Measurements from ENCODE around the gene ANGPTL2. TPM values are rescaled to one million over a fixed set of nuclear protein-coding genes. Genes with fewer than 3 reads are reported as not detected.

The ANGPTL2 gene
- total RNA-seq, 1 experiment from 2014 or later: 0.20 TPM

- Histone ChIP-seq H3K79me2 (ENCODE audit: insufficient read depth, low read length) (no peaks in the 10 kb centered on the region), H2AFZ (ENCODE audit: low read depth, low read length, poor library complexity, severe bottlenecking) (no peak overlapping the region), H3K36me3 (ENCODE audit: control insufficient read depth in 1 of 2, insufficient read depth in 2 of 2, low read length in 2 of 2) (no peaks in the 10 kb centered on the region), H3K4me1 (ENCODE audit: control insufficient read depth in 1 of 2, insufficient read depth in 2 of 2, low read length in 2 of 2) (peaks cover 2 to 20% of the 10 kb centered on the region in 2 experiments; a peak in 1 of 4 replicates), H3K9ac (ENCODE audit: low read length) (no peak overlapping the region), H3K4me3 (replicated peaks in 1 of 2; ENCODE audit: low read depth in 1 of 2, low read length in 2 of 2) (no peak overlapping the region), H3K9me2 (ENCODE audit: insufficient read depth) (no peaks in the 10 kb centered on the region), H3K9me3 (ENCODE audit: control insufficient read depth in 1 of 2, insufficient read depth in 1 of 2, low read depth in 1 of 2, low read length in 2 of 2) (no peaks in the 10 kb centered on the region), H3K27ac (ENCODE audit: low read depth, low read length) (no peak overlapping the region), H3K4me2 (ENCODE audit: low read length) (no peak overlapping the region), H3K27me3 (ENCODE audit: insufficient read depth, low read length) (no peaks in the 10 kb centered on the region), H4K20me1 (ENCODE audit: insufficient read depth) (no peaks in the 10 kb centered on the region)
- ChIA-PET POLR2A (no interaction called here), CTCF (no interaction called here), RAD21 (ENCODE audit: low non-redundant PET in 1 of 2, low total read pairs in 2 of 2, uncharacterized antibody in 2 of 2, unreplicated experiment in 2 of 2) (no interaction called here)
- ATAC-seq (no peak), DNase-seq (ENCODE audit: low read depth, low spot score) (no peak)
- no TSS peak for BruUV-seq (replicated peaks)
- no peak for TF ChIP-seq SRF (IDR thresholded peaks at IDR 0.05; ENCODE audit: low read depth)
- TF ChIP-seq CEBPB (IDR thresholded peaks at IDR 0.05; ENCODE audit: low read depth): no peak
- TF ChIP-seq YY1 (IDR thresholded peaks at IDR 0.05; ENCODE audit: extremely low read depth, insufficient replicate concordance, low read depth, low read length): no peak
- no peak for TF ChIP-seq SIN3A (IDR thresholded peaks at IDR 0.05; ENCODE audit: low read depth)
- TF ChIP-seq ELF1 (IDR thresholded peaks at IDR 0.05; ENCODE audit: borderline replicate concordance, low read depth): no peak
- no peak for TF ChIP-seq RAD21 (IDR thresholded peaks at IDR 0.05; ENCODE audit: low read depth)
- TF ChIP-seq, protein P1, sequence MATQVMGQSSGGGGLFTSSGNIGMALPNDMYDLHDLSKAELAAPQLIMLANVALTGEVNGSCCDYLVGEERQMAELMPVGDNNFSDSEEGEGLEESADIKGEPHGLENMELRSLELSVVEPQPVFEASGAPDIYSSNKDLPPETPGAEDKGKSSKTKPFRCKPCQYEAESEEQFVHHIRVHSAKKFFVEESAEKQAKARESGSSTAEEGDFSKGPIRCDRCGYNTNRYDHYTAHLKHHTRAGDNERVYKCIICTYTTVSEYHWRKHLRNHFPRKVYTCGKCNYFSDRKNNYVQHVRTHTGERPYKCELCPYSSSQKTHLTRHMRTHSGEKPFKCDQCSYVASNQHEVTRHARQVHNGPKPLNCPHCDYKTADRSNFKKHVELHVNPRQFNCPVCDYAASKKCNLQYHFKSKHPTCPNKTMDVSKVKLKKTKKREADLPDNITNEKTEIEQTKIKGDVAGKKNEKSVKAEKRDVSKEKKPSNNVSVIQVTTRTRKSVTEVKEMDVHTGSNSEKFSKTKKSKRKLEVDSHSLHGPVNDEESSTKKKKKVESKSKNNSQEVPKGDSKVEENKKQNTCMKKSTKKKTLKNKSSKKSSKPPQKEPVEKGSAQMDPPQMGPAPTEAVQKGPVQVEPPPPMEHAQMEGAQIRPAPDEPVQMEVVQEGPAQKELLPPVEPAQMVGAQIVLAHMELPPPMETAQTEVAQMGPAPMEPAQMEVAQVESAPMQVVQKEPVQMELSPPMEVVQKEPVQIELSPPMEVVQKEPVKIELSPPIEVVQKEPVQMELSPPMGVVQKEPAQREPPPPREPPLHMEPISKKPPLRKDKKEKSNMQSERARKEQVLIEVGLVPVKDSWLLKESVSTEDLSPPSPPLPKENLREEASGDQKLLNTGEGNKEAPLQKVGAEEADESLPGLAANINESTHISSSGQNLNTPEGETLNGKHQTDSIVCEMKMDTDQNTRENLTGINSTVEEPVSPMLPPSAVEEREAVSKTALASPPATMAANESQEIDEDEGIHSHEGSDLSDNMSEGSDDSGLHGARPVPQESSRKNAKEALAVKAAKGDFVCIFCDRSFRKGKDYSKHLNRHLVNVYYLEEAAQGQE (IDR thresholded peaks at IDR 0.05; ENCODE audit: low read depth): no peak
- TF ChIP-seq MAX (IDR thresholded peaks at IDR 0.05): no peak
- intact Hi-C loops (cut with micrococcal nuclease): no loop called here
These were observed 6.2 kb downstream of the ANGPTL2 start for GRCh38 chr9:127116088-127116726.

Data from HCT116 (cell line).